ENCODE data around the gene USH1C.

DNA sequence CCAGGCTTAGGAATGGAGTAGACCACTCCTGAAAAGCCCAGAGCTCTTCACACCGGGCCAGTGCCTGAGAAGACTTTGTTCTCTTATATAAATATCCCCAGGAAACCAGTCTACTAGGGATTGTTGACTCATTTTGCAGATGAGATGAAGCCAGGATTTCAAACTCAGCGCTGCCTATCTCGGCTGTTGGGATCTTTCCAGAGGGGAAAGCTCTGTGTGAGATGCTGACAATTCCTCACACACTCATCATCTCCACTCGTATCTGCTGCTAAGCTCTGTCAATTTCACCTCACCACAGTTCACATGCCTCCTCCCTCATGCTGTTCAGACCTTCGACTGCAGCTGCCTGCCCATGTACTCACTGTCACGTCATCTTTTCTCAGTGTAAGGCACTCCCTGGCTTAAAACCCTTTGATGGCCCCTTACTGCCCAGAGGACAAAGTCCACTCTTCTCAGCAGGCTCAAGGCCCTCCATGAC lies 12.5 kb downstream of the USH1C start:
- TF ChIP-seq SUZ12 (IDR thresholded peaks at IDR 0.05; ENCODE audit: low read depth, low read length) = no peak
- TF ChIP-seq TP53 (CRISPR knock-in tag; conservative IDR thresholded peaks at IDR 0.05) = no peak
- TF ChIP-seq ZSCAN9 (CRISPR knock-in tag; IDR thresholded peaks at IDR 0.05; ENCODE audit: borderline replicate concordance) = no peak
- TF ChIP-seq CBX1 (IDR thresholded peaks at IDR 0.05; ENCODE audit: low read depth) = no peak
